HuH-7.5 (cell line): ENCODE data around the gene FAM163B.

Experiments
- DNase-seq: peaks from one replicate; pipeline ENCODE4 v3.0.0; 2011; ENCODE audit warnings: low spot score

The FAM163B gene

GRCh38 chr9:133581011-133581410, 28.2 kb downstream of the FAM163B start:
- no peak for DNase-seq

GRCh38 chr9:133580419-133580738, 28.8 kb downstream of the FAM163B start:
- no peak for DNase-seq

- no peak for DNase-seq
Observed at GRCh38 chr9:133579601-133580418, 29.4 kb downstream of the FAM163B start.

GRCh38 chr9:133578524-133579441, 30.4 kb downstream of the FAM163B start:
- no peak for DNase-seq

- no peak for DNase-seq
Observed at GRCh38 chr9:133577737-133578112, 31.5 kb downstream of the FAM163B start.

GRCh38 chr9:133576875-133577736, 32.1 kb downstream of the FAM163B start:
- no peak for DNase-seq

- DNase-seq, result no peak
Observed at GRCh38 chr9:133576031-133576874, 32.9 kb downstream of the FAM163B start.

- DNase-seq, result no peak
Observed at GRCh38 chr9:133575186-133576030, 33.8 kb downstream of the FAM163B start.

GRCh38 chr9:133574771-133575170, 34.4 kb downstream of the FAM163B start:
- DNase-seq, result no peak

GRCh38 chr9:133573791-133574515, 35.2 kb downstream of the FAM163B start:
- no peak for DNase-seq

GRCh38 chr9:133572821-133573361, 36.3 kb downstream of the FAM163B start:
- DNase-seq, result no peak

GRCh38 chr9:133571896-133572595, 37.1 kb downstream of the FAM163B start:
- DNase-seq, result no peak

GRCh38 chr9:133571391-133571890, 37.7 kb downstream of the FAM163B start:
- DNase-seq, result no peak

- no peak for DNase-seq
Observed at GRCh38 chr9:133570691-133571080, 38.5 kb downstream of the FAM163B start.

GRCh38 chr9:133569891-133570690, 39.1 kb downstream of the FAM163B start:
- DNase-seq, result no peak

- no peak for DNase-seq
Observed at GRCh38 chr9:133569121-133569785, 39.9 kb downstream of the FAM163B start.

GRCh38 chr9:133568186-133568585, 41.0 kb downstream of the FAM163B start:
- DNase-seq, result no peak
